ENCODE measurements around the gene STK26.
"Not testable (repeated sequence)": the region's sequence is repeated elsewhere in the genome, so short reads cannot be mapped to it uniquely, and the experiment has no call there.

Gene STK26

GRCh38 chrX:132046533-132046932, 23.4 kb downstream of the STK26 start:
- no peak for DNase-seq (ENCODE audit: low spot score in 2 of 2)
- Histone ChIP-seq H3K36me3 (replicated peaks) (no peaks in the 10 kb centered on the region), H3K9me3 (no peaks in the 10 kb centered on the region), H3K4me3 (no peak overlapping the region), H3K4me1 (peaks cover 42% of the 10 kb centered on the region), H3K27me3 (ENCODE audit: low read depth) (no peaks in the 10 kb centered on the region)
- in situ Hi-C loops (cut with MboI; ENCODE audit: low sequenced_read_pairs), result no loop called here

DNA sequence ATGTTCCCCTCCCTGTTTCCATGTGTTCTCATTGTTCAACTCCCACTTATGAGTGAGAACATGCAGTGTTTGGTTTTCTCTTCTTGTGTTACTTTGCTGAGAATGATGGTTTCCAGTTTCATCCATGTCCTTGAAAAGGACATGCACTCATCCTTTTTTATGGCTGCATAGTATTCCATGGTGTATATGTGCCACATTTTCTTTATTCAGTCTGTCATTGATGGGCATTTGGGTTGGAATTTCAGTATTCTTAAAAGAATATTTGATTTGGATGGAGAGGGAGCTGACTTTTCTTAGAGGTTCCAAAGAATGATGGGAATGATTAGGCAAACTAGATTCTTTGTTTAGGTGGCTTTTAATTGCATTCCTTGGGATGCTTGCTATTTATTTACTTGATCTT, 28.7 kb downstream of the STK26 start:
- H3K4me1 ChIP-seq; H3K36me3 ChIP-seq (replicated peaks); in situ Hi-C loops (cut with MboI; ENCODE audit: low sequenced_read_pairs); H3K27me3 ChIP-seq (ENCODE audit: low read depth); H3K4me3 ChIP-seq; DNase-seq (ENCODE audit: low spot score in 2 of 2); H3K9me3 ChIP-seq: not testable (repeated sequence)

GRCh38 chrX:132058050-132058449, 34.9 kb downstream of the STK26 start:
- Histone ChIP-seq H3K4me1 (no peaks in the 10 kb centered on the region), H3K36me3 (replicated peaks) (peaks cover 16% of the 10 kb centered on the region), H3K4me3 (no peak overlapping the region), H3K9me3 (no peaks in the 10 kb centered on the region), H3K27me3 (ENCODE audit: low read depth) (no peaks in the 10 kb centered on the region)
- DNase-seq (ENCODE audit: low spot score in 2 of 2), result no peak
- in situ Hi-C loops (cut with MboI; ENCODE audit: low sequenced_read_pairs), result no loop called here

GRCh38 chrX:132058975-132059374, 35.9 kb downstream of the STK26 start:
- Histone ChIP-seq H3K36me3 (replicated peaks) (peaks cover 20% of the 10 kb centered on the region), H3K4me3 (no peak overlapping the region), H3K27me3 (ENCODE audit: low read depth) (no peaks in the 10 kb centered on the region), H3K4me1 (no peaks in the 10 kb centered on the region), H3K9me3 (no peaks in the 10 kb centered on the region)
- in situ Hi-C loops (cut with MboI; ENCODE audit: low sequenced_read_pairs), result no loop called here
- DNase-seq (ENCODE audit: low spot score in 2 of 2), result no peak

DNA sequence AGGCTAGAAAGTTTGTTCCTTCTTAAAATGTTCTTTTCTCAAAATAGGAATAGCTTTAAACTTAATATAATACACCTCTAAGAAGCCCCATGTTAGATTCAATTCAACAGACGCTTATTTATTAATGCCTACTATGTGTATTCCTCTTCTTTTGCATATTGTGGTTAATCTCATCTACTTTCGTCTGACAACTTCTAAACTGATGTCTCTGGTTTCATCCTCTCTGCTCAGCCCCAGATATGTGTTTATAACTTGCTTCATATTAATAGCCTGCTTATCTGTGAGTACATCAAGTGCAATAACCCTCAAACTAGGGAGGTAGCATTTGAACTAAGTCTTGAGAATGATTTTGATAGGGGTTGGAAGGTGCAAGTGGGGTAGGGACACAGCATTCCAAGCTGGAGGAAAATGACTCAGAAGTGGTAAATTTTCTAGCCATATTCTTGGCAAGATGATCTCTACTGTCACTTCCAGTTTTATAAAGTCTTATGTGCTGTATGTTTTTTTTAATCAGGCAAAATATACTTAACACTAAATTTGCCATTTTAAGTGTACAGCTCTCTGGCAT, 37.0 kb downstream of the STK26 start:
- no peak for DNase-seq (ENCODE audit: low spot score in 2 of 2)
- no peak overlapping the region for H3K4me3 ChIP-seq

DNA sequence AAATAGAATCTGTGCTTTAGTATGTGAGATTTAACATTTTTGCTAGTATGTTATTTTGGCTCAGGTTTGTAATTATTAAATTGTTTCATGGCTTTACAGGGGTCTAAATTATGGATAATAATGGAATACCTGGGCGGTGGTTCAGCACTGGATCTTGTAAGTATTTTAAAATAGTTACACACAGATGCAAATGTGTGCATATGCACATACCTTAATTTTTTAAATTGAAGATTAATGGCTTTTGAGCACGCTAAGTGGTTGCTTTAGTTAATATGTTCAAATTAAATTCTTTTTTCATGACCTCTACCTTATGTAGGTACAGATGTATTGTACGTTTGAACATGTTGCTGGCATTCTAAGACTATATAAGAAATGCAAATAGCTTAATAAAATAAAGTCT, 40.2 kb downstream of the STK26 start:
- in situ Hi-C loops (cut with MboI; ENCODE audit: low sequenced_read_pairs), result loop anchor here (10.0 kb wide), 1 partner anchor 219 kb away; no protein-coding TSS in a partner anchor
- no peak for DNase-seq (ENCODE audit: low spot score in 2 of 2)
- peaks cover 19% of the 10 kb centered on the region for H3K36me3 ChIP-seq (replicated peaks)
- no peaks in the 10 kb centered on the region for H3K27me3 ChIP-seq (ENCODE audit: low read depth)
- H3K4me3 ChIP-seq, result no peak overlapping the region
- H3K9me3 ChIP-seq, result no peaks in the 10 kb centered on the region
- H3K4me1 ChIP-seq, result peaks cover 3% of the 10 kb centered on the region

More for the DNA sequence above, 37.0 kb downstream of the STK26 start:
- Histone ChIP-seq H3K9me3 (no peaks in the 10 kb centered on the region), H3K27me3 (ENCODE audit: low read depth) (no peaks in the 10 kb centered on the region), H3K36me3 (replicated peaks) (peaks cover 20% of the 10 kb centered on the region), H3K4me1 (no peaks in the 10 kb centered on the region)
- in situ Hi-C loops (cut with MboI; ENCODE audit: low sequenced_read_pairs), result loop anchor here (10.0 kb wide), 1 partner anchor 215 kb away; no protein-coding TSS in a partner anchor

DNA sequence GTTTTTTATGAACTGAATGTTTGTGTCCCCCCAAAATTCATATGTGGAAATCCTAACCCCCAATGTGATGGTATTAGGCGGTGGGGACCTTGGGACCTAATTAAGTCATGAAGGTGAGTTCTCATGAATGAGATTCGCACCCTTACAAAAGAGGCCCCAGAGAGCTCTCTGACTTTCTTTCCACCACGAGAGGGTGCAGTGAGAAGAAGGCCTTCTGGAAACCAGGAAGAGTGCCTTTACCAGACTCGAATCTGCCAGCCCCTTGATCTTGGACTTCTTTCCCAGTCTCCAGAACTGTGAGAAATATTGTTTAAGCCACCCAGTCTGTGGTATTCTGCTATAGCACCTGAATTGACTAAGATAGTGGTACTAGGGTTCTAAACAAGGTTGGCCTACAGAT, 40.8 kb downstream of the STK26 start:
- Histone ChIP-seq H3K27me3 (ENCODE audit: low read depth) (no peaks in the 10 kb centered on the region), H3K36me3 (replicated peaks) (peaks cover 24% of the 10 kb centered on the region), H3K9me3 (no peaks in the 10 kb centered on the region), H3K4me1 (peaks cover 3% of the 10 kb centered on the region), H3K4me3 (no peak overlapping the region)
- DNase-seq (ENCODE audit: low spot score in 2 of 2), result no peak
- in situ Hi-C loops (cut with MboI; ENCODE audit: low sequenced_read_pairs), result loop anchor here (10.0 kb wide), 1 partner anchor 219 kb away; no protein-coding TSS in a partner anchor

DNA sequence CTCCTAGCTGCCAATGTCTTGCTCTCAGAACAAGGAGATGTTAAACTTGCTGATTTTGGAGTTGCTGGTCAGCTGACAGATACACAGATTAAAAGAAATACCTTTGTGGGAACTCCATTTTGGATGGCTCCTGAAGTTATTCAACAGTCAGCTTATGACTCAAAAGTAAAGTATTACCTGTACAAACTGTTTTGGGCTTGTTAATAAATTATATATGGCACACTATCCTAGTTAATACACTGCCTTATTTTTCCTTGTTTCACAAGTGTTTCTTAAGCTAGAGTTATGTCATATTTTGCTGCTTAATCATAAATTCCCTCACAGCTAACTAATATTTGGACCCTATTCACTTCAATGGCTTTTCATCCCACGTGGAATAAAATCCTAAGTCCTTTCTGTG, 45.3 kb downstream of the STK26 start:
- Histone ChIP-seq H3K36me3 (replicated peaks) (peaks cover 38% of the 10 kb centered on the region), H3K4me3 (no peak overlapping the region), H3K27me3 (ENCODE audit: low read depth) (no peaks in the 10 kb centered on the region), H3K9me3 (no peaks in the 10 kb centered on the region), H3K4me1 (peaks cover 3% of the 10 kb centered on the region)
- in situ Hi-C loops (cut with MboI; ENCODE audit: low sequenced_read_pairs), result loop anchor here (10.0 kb wide), 1 partner anchor 224 kb away; no protein-coding TSS in a partner anchor
- DNase-seq (ENCODE audit: low spot score in 2 of 2), result no peak

- in situ Hi-C loops (cut with MboI; ENCODE audit: low sequenced_read_pairs), result no loop called here
- Histone ChIP-seq H3K9me3 (no peaks in the 10 kb centered on the region), H3K36me3 (replicated peaks) (peaks cover 46% of the 10 kb centered on the region), H3K4me1 (no peaks in the 10 kb centered on the region), H3K27me3 (ENCODE audit: low read depth) (no peaks in the 10 kb centered on the region), H3K4me3 (no peak overlapping the region)
- DNase-seq (ENCODE audit: low spot score in 2 of 2), result peak in 1 of 2 experiments; percentile 54
Observed at GRCh38 chrX:132071254-132071653, 48.2 kb downstream of the STK26 start.

DNA sequence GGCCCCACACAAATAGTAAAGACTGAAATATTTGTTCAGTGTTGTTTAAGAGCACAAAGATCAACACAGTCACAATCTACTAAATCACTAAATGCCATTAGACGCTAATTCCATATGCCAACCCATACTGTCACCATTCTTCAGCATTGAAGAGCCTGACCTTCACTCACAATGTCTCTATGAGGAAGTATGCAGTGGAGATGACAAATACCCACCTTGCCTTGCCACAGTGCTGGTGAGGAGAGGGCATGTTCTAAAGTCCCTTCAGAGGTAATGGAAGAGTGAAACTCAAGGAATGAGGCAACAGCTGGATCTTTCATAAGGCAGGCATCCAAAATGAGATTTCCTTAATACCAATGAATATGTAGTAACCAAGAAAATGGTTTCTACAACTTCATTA, 54.3 kb downstream of the STK26 start:
- Histone ChIP-seq H3K4me3 (no peak overlapping the region), H3K36me3 (replicated peaks) (peaks cover 17% of the 10 kb centered on the region), H3K4me1 (no peaks in the 10 kb centered on the region), H3K9me3 (no peaks in the 10 kb centered on the region), H3K27me3 (ENCODE audit: low read depth) (no peaks in the 10 kb centered on the region)
- DNase-seq (ENCODE audit: low spot score in 2 of 2), result no peak
- in situ Hi-C loops (cut with MboI; ENCODE audit: low sequenced_read_pairs), result loop anchor here (25.0 kb wide), 1 partner anchor 535 kb away; no protein-coding TSS in a partner anchor

GRCh38 chrX:132077912-132078311, 54.8 kb downstream of the STK26 start:
- Histone ChIP-seq H3K36me3 (replicated peaks) (peaks cover 12% of the 10 kb centered on the region), H3K4me1 (no peaks in the 10 kb centered on the region), H3K27me3 (ENCODE audit: low read depth) (no peaks in the 10 kb centered on the region), H3K4me3 (no peak overlapping the region), H3K9me3 (no peaks in the 10 kb centered on the region)
- in situ Hi-C loops (cut with MboI; ENCODE audit: low sequenced_read_pairs), result loop anchor here (25.0 kb wide), 1 partner anchor 534 kb away; no protein-coding TSS in a partner anchor
- DNase-seq (ENCODE audit: low spot score in 2 of 2), result no peak

DNA sequence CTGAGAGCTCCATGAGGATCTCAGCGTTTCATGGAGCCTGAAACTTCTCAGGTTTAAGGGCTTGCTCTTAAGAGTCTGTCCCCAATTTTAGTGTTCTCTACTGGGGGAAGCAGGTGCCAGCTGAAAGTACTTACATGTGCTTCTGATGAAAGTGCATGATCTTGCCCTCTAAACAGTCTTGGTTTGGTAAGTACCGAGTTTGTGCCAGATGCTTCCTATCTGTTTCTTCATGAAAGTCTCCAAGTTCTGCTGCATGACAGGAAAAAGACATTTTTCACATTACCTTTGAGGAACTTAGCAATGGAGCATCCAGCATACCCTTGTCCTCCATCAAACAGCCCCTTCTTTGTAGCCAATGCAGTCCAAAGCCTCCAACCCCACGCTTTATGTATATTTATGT, 62.7 kb downstream of the STK26 start:
- no peak for DNase-seq (ENCODE audit: low spot score in 2 of 2)
- H3K9me3 ChIP-seq, result no peaks in the 10 kb centered on the region
- H3K4me3 ChIP-seq, result no peak overlapping the region
- peaks cover 10% of the 10 kb centered on the region for H3K27me3 ChIP-seq (ENCODE audit: low read depth)
- in situ Hi-C loops (cut with MboI; ENCODE audit: low sequenced_read_pairs), result loop anchor here (25.0 kb wide), 1 partner anchor 527 kb away; no protein-coding TSS in a partner anchor
- H3K36me3 ChIP-seq (replicated peaks), result no peaks in the 10 kb centered on the region
- H3K4me1 ChIP-seq, result no peaks in the 10 kb centered on the region

- DNase-seq (ENCODE audit: low spot score in 2 of 2), result no peak
- H3K4me1 ChIP-seq, result no peaks in the 10 kb centered on the region
- no peaks in the 10 kb centered on the region for H3K36me3 ChIP-seq (replicated peaks)
- H3K4me3 ChIP-seq, result no peak overlapping the region
- no peaks in the 10 kb centered on the region for H3K9me3 ChIP-seq
- in situ Hi-C loops (cut with MboI; ENCODE audit: low sequenced_read_pairs), result loop anchor here (25.0 kb wide), 1 partner anchor 526 kb away; no protein-coding TSS in a partner anchor
- H3K27me3 ChIP-seq (ENCODE audit: low read depth), result peaks cover 10% of the 10 kb centered on the region
Observed at GRCh38 chrX:132086672-132087071, 63.6 kb downstream of the STK26 start.

GRCh38 chrX:132088864-132089263, 65.8 kb downstream of the STK26 start:
- Histone ChIP-seq H3K4me3 (no peak overlapping the region), H3K4me1 (no peaks in the 10 kb centered on the region), H3K9me3 (no peaks in the 10 kb centered on the region), H3K36me3 (replicated peaks) (no peaks in the 10 kb centered on the region), H3K27me3 (ENCODE audit: low read depth) (peaks cover 10% of the 10 kb centered on the region)
- in situ Hi-C loops (cut with MboI; ENCODE audit: low sequenced_read_pairs), result loop anchor here (25.0 kb wide), 1 partner anchor 523 kb away; no protein-coding TSS in a partner anchor
- no peak for DNase-seq (ENCODE audit: low spot score in 2 of 2)
